NCI-H2029 treated with DMSO at 0.1 percent for 48 hours (cell line): Measurements from ENCODE around the gene AHCY.
A peak's percentile ranks its signal among the peaks of the same experiment; 100 is the strongest.
"Not testable (repeated sequence)": the region's sequence is repeated elsewhere in the genome, so short reads cannot be mapped to it uniquely, and the experiment has no call there.

Source experiments
- DNase-seq: peaks from one replicate; lab custom pipeline; 2025; lab: John Stamatoyannopoulos, UW

The AHCY gene

DNA sequence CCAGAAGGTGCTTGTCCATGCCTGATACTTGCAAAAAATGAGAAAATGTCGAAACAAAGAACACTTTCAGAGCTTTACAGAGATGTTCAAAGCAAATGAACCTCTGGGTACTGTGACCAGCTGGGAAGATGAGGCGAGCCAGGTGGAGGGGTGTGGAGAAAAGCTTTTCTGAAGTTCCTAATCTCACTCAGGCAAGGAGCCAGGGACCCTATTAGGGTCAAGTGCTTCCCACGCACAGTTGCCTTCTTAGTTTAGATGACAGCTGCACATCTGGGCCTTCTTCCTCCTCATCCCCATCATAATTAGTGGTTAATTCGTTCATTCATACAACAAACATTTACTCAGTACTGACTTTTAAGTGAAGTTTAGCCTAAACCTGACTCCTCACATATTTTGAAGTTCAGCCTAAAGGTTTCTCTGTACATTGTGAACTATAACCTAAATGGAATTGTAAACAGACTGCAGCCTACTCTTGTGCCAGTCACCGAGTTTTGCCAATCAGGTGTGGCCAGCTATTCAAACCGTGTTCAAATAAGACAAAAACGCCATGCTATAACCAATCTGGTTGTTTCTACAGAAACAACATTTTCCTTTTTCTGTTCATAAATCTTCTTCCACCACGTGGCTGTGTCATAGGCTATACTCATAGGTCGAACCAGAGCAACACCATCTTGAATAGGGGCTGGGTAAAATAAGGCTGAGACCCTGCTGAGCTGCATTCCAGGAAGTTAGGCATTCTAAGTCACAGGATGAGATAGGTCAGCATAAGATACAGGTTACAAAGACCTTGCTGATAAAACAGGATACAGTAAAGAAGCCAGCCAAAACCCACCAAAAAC is 19.3 kb upstream of the AHCY start:
- no peak for DNase-seq

GRCh38 chr20:34320861-34321260 is 17.7 kb upstream of the AHCY start:
- no peak for DNase-seq

DNA sequence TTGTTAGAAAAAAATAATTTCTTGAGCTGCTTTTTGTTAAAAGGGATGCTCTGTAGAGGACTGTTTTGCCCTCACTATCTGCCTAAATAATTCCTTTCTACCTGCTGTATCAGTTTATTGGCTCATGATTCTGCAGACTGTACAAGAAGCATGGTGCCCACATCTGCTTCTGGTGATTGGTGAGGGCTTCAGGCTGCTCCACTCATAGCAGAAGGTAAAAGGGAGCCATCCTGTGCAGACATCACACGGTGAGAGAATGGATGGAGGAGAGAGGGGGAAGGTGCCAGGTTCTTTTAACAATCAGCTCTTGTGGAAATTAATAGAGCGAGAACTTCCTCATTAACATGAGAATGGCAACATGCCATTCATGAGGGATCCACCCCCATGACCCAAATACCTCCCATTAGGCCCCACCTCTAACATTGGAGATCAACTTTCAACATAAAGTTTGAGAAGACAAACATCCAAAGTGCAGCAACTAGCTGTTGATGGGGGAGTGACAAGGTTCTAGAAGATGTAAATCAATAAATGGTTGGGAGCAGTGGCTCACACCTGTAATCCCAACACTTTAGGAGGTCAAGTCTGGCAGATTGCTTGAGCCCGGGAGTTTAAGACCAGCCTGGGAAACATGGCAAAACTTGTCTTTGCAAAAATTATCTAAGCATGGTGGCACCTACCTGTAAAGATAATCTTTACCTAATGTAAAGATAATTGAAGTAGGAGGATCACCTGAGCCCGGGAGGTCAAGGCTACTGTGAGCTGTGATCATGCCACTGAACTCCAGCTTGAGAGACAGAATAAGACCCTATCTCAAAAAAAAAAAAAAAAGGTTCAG is 15.7 kb upstream of the AHCY start:
- DNase-seq = no peak

DNA sequence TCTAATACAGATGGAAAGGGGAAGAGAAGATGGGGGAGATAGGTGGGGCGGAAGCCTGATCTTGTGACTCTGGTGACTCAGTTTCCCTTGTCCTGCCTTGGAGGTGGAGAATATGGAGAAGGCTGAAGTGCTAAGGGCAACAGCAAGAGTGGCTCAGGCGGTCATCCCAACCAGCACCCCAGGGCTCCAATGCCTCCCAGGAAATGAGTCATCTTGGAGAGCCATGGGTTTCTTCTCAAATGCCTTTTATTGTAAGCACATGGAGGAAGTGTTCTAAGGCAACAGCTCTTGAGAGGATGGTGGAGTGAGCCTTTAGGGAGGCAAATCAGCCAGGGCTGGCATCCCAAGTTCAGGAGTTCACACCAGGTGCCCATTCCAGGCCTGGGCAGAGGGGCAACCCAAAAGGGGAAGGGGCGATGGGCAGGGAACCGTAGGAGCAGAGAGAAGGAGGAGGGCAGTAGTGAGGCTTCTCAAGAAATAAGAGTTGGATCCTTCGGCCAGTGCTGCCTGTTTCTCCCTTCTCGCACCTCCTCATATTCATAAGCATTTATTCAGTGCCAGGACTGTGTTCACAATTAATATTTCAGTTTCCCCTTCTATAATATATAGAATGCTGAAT is 13.2 kb upstream of the AHCY start:
- no peak for DNase-seq

DNA sequence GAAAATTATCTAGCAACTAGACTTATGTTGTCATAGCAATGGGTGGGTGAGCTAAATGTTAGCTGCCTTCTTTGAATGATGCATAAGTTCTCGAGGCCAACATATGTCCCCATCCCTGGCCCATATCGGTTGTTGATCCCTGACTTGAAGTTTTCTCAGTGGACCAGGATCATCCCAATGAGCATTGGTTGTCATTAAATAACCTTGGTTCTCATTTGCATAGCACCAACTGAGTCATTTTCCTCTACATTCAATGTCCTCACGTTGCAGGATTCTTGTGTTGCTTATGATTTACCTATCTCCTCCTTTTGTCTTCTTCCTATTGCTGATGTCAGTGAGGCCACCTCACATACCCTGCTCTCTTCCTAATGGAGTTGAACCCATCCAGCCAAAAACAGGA is 12.1 kb upstream of the AHCY start:
- DNase-seq = no peak

- peak; percentile 66 for DNase-seq
These were observed 9.5 kb upstream of the AHCY start for GRCh38 chr20:34312544-34313217.

GRCh38 chr20:34312024-34312460 is 8.9 kb upstream of the AHCY start:
- DNase-seq = no peak

DNA sequence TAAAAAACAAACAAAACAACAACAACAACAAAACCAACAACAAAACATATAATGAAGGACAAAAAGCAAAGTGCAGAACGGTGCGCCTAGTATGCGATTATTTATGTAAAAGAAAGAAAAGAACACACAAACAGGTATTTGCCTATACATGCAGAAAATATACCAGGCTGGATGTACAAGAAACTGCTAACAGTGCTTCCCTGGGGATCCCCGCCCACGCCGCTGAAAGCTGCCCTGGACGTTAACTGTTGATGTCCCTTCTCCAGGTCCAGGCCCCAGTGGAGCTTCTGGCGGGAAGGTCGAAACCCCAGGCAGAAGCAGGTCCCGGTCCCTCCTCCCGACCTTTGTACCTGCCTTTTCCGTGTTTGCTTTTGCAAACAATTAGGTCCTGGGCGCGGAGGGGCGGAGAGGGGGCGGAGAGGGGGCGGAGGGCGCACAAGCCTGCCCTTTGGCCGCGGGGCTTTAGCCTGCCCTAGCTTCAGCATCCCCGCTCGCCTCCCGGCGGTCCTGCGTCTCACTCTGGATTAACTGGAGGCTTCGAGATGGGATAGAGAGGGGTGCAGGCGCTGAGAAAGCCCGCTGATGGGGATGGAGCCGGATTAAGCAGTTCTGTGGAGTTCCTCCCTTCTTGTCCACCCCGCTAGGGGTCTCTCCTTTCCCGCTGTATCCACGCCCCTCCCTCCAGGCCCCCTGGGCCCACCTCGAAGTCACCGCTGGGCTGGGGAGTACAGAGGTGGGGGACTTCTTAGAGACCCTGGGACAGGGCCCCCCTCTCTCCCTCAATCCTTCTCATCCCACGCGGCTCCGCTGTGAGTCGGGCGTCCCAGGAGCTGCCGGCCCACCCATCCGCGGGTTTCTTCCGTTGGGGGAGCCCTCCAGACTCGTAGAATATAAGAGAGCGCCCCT is 8.2 kb upstream of the AHCY start:
- DNase-seq = no peak

DNA sequence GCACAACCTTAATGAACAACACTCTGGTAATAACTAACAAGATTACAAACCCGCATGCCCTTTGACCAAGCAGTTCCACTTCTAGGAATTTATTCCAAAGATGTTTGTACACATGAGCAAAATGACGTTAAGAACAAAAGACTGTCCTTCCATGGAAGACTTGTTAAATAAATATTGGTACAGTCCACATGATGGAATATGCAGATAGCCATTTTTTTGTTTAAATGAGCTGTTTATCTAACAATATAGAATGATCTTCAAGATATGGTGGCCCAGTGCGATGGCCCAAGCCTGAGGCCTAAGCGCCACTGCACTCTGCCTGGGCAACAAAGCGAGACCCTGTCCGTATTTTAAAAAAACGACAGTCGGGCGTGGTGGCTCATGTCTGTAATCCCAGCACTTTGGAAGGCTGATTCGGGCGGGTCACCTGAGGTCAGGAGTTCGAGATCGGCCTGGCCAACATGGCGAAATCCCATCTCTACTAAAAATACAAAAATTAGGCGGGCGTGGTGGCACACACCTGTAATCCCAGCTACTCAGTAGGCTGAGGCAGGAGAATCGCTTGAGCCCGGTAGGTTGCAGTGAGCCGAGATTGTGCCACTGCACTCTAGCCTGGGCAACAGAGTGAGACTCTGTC is 7.4 kb upstream of the AHCY start:
- no peak for DNase-seq

GRCh38 chr20:34309691-34310090 is 6.5 kb upstream of the AHCY start:
- DNase-seq = no peak

GRCh38 chr20:34305333-34306230 is 2.4 kb upstream of the AHCY start:
- no peak for DNase-seq

- DNase-seq = no peak
These were observed 838 bp downstream of the AHCY start for GRCh38 chr20:34302312-34302722.

- DNase-seq = no peak
These were observed 1.4 kb downstream of the AHCY start for GRCh38 chr20:34301587-34302311.

- no peak for DNase-seq
These were observed 2.2 kb downstream of the AHCY start for GRCh38 chr20:34300809-34301586.

GRCh38 chr20:34300256-34300806 is 2.8 kb downstream of the AHCY start:
- DNase-seq = peak; percentile 45

- DNase-seq = no peak
These were observed 3.4 kb downstream of the AHCY start for GRCh38 chr20:34299556-34300255.

DNA sequence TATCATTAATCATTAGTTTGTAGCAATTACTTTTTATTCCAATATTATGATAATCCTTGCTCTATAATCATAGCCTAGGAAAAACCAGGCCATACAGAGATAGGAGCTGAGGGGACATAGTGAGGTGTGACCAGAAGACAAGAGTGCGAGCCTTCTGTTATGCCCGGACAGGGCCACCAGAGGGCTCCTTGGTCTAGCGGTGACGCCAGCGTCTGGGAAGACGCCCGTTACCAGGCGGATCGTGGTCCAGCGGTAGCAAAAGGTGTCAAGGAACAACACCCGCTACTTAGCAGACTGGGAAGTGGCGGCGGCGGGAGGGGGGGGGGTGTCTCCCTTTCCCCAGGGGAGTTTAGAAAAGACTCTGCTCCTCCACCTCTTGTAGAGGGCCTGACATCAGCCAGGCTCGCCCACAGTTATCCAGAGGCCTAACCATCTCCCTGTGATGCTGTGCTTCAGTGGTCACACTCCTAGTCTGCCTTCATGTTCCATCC is 4.8 kb downstream of the AHCY start:
- DNase-seq = not testable (repeated sequence)
